WERI-Rb-1 (cell line): ENCODE measurements around the gene PACRG.

Experiments used
- DNase-seq: peaks from one replicate; pipeline ENCODE4 v3.0.0-alpha.2; 2020
- H3K27ac ChIP-seq: fragments of 250-450 bp; sonication (Bioruptor Pico); 2 replicates; pipeline ENCODE4 v1.5.1; 2020; ENCODE audit warnings: mild to moderate bottlenecking, moderate library complexity
- H3K27me3 ChIP-seq: fragments of 250-450 bp; sonication (Bioruptor Pico); 2 replicates; pipeline ENCODE4 v1.5.1; 2021; ENCODE audit warnings: mild to moderate bottlenecking, low read depth, moderate library complexity; ENCODE audit not compliant: insufficient read depth, severe bottlenecking
- H3K36me3 ChIP-seq: fragments of 250-450 bp; sonication (Bioruptor Pico); 2 replicates; pipeline ENCODE4 v1.5.1; 2020; ENCODE audit warnings: mild to moderate bottlenecking, moderate library complexity
- H3K4me3 ChIP-seq: 2 replicates; pipeline ENCODE4 v1.5.1; 2011; ENCODE audit warnings: low read depth, mild to moderate bottlenecking, control low read depth, low read length
- H3K9me3 ChIP-seq: fragments of 250-450 bp; sonication (Bioruptor Pico); 2 replicates; pipeline ENCODE4 v1.5.1; 2021; ENCODE audit warnings: mild to moderate bottlenecking, moderate library complexity; ENCODE audit not compliant: severe bottlenecking
- TF ChIP-seq, protein P1 (sequence below): IDR thresholded peaks from 2 replicates; pipeline ENCODE4 v1.5.1; 2011; ENCODE audit warnings: low read depth, mild to moderate bottlenecking, control low read depth, inconsistent platforms, low read length

The PACRG gene

DNA sequence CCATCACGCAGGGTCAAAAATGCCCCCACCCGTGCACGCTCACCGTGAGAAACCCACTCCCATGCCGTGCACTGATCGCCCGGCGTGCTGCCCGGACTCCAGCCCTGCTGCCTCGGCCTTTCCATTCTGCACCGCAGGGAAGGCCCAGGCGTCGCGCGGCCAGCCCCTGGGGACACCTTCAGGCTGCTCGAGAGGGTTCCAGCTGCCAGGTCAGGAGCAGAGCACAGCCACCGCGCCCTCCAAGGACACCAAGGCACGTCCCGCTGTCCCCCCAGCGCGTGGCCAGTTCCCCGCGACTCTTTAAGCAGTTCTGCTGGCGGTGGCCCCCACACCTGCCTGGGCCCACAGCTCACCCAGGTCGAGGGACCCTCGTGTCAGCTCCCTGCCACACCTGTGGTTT is 372.5 kb downstream of the PACRG start:
- Histone ChIP-seq H3K27ac (no peak overlapping the region), H3K4me3 (no peak overlapping the region), H3K36me3 (no peaks in the 10 kb centered on the region), H3K9me3 (no peaks in the 10 kb centered on the region), H3K27me3 (no peaks in the 10 kb centered on the region)
- no peak for DNase-seq
- TF ChIP-seq, protein P1, sequence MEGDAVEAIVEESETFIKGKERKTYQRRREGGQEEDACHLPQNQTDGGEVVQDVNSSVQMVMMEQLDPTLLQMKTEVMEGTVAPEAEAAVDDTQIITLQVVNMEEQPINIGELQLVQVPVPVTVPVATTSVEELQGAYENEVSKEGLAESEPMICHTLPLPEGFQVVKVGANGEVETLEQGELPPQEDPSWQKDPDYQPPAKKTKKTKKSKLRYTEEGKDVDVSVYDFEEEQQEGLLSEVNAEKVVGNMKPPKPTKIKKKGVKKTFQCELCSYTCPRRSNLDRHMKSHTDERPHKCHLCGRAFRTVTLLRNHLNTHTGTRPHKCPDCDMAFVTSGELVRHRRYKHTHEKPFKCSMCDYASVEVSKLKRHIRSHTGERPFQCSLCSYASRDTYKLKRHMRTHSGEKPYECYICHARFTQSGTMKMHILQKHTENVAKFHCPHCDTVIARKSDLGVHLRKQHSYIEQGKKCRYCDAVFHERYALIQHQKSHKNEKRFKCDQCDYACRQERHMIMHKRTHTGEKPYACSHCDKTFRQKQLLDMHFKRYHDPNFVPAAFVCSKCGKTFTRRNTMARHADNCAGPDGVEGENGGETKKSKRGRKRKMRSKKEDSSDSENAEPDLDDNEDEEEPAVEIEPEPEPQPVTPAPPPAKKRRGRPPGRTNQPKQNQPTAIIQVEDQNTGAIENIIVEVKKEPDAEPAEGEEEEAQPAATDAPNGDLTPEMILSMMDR: no peak

DNA sequence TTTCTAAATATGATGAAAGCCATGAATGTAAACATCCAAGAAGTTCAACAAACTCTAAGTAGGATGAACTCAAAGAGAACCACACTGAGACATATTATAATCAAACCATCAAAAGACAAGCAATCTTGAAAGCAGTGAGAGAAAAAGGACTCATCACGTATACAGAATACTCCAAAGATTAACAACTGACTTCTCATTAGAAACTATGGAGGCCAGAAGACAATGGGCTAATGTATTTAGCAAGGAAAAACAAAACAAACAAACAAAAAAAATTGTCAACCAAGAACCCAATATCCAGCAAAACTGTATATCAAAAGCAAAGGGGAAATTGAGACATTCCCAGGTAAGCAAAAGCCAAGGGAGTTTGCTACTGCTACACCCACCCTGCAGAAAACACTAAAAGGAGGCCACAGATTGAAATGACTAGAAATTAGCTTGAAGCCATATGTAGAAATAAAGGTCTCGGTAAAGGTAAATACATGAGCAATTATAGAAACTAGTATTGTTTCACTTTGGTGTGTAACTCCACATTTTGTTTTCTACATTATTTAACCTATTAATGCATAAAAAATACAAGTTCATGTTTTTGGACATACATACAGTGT is 385.7 kb downstream of the PACRG start:
- H3K4me3 ChIP-seq: no peak overlapping the region
- TF ChIP-seq, protein P1: no peak
- no peak for DNase-seq
- no peak overlapping the region for H3K27ac ChIP-seq
- H3K9me3 ChIP-seq: peaks cover 3% of the 10 kb centered on the region
- no peaks in the 10 kb centered on the region for H3K27me3 ChIP-seq
- no peaks in the 10 kb centered on the region for H3K36me3 ChIP-seq

DNA sequence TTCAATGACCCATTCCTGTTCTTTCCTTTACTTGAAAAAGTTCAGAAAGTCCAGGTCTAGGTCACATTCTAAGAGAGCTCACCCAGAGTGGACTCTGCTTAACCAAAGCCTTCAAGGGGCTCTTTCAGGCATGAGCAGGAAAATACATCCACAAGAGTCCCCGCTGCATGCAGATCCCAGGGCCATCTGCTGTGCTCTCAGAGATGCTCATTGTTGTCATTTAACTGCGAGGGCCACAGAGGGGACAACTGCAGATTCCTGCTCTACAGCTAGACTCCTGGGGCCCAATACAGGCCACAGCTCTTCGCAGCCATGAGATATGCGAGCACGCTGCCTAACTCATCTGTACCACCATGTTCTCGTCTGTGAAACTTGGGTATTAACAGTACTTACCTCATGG is 391.2 kb downstream of the PACRG start:
- Histone ChIP-seq H3K36me3 (no peaks in the 10 kb centered on the region), H3K9me3 (no peaks in the 10 kb centered on the region), H3K27me3 (no peaks in the 10 kb centered on the region), H3K27ac (no peak overlapping the region), H3K4me3 (no peak overlapping the region)
- TF ChIP-seq, protein P1: no peak
- DNase-seq: no peak

DNA sequence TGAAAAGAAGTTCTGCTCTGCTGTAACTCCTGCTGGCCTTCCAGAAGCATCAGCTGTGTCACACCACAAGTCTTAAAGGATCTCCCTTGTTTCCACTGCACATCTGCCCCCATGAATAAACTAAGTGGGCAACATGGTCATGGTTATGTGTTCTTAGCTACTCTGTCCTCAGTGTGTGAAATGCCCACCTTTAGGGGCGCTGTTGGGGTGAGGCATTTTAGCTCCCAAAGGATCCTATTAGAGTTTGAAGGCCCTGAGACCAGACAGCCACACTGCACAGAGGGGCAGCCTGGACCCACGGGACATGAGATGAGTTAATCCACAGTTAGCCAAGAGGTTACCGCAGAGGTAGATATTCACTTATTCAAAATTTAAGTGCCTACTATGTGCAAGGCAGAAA is 392.4 kb downstream of the PACRG start:
- H3K27ac ChIP-seq: no peak overlapping the region
- no peak overlapping the region for H3K4me3 ChIP-seq
- no peaks in the 10 kb centered on the region for H3K36me3 ChIP-seq
- DNase-seq: no peak
- TF ChIP-seq, protein P1: no peak
- H3K27me3 ChIP-seq: no peaks in the 10 kb centered on the region
- H3K9me3 ChIP-seq: no peaks in the 10 kb centered on the region

DNA sequence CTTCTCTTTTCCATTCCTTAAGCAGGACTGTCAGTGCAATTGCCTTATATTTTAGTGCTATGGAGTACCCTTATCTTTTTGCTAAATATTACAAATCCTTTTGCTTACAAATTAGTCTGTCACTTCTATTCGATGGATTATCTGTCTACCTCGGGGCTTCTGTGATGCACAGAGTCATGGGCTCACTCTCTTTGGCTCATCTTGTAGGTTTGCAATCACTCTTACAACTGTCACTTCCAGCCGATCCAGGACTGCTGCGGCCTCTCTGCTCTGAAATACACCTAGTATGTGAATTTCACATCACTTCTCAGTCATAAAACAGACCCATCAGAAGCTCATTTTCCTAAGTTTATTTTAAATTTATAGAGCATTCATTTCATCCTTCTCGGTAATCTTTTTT is 393.5 kb downstream of the PACRG start:
- DNase-seq: no peak
- H3K36me3 ChIP-seq: no peaks in the 10 kb centered on the region
- no peaks in the 10 kb centered on the region for H3K9me3 ChIP-seq
- H3K27ac ChIP-seq: no peak overlapping the region
- TF ChIP-seq, protein P1: no peak
- H3K27me3 ChIP-seq: no peaks in the 10 kb centered on the region
- no peak overlapping the region for H3K4me3 ChIP-seq

DNA sequence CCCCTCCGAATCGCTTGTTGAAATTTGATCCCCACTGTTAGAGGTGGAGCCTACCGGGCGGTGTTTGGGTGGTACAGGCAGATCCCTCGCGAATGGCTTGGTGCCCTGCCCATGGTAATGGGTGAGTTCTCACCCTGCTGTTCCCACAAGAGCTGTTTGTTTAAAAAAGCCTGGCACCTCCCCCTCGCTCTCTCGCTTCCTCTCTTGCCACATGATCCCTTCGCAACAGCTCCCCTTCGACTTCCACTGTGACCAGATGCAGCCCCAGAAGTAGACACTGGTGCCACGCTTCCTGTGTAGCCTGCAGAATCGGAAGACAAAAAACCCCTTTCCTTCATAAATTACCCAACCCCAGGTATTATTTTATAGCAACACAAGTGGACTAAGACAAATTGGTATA is 394.6 kb downstream of the PACRG start:
- no peak overlapping the region for H3K27ac ChIP-seq
- H3K9me3 ChIP-seq: no peaks in the 10 kb centered on the region
- no peak overlapping the region for H3K4me3 ChIP-seq
- TF ChIP-seq, protein P1: no peak
- no peaks in the 10 kb centered on the region for H3K36me3 ChIP-seq
- no peak for DNase-seq
- H3K27me3 ChIP-seq: no peaks in the 10 kb centered on the region
